Mesothelial cell of epicardium (in vitro differentiated cells): ENCODE results near the gene GLIS2. TPM values are rescaled to one million over a fixed set of nuclear protein-coding genes. Genes with fewer than 3 reads are reported as not detected.
A peak's percentile ranks its signal among the peaks of the same experiment; 100 is the strongest.

Experiments used
- DNase-seq, 2 experiments: peaks; one replicate each; pipeline ENCODE4 v3.0.0; 2021; ENCODE audit warnings: low spot score in 2 of 2; ENCODE audit not compliant: unreplicated experiment in 2 of 2
- H3K27ac Mint-ChIP-seq: 2 replicates; pipeline ENCODE4 v1.8.0; 2021; ENCODE audit warnings: mixed read lengths
- H3K27me3 Mint-ChIP-seq: 2 replicates; pipeline ENCODE4 v1.8.0; 2021; ENCODE audit warnings: low read depth, mixed read lengths
- H3K36me3 Mint-ChIP-seq: 2 replicates; pipeline ENCODE4 v1.8.0; 2021; ENCODE audit warnings: mixed read lengths
- H3K4me1 Mint-ChIP-seq: 2 replicates; pipeline ENCODE4 v1.8.0; 2021; ENCODE audit warnings: mixed read lengths
- H3K4me3 Mint-ChIP-seq: 2 replicates; pipeline ENCODE4 v1.8.0; 2021; ENCODE audit warnings: mild to moderate bottlenecking, moderate library complexity, mixed read lengths
- H3K9me3 Mint-ChIP-seq: 2 replicates; pipeline ENCODE4 v1.8.0; 2021; ENCODE audit warnings: mixed read lengths
- total RNA-seq: library from RNA; stranded (reverse); gene quantifications from 3 replicates; pipeline ENCODE4 v1.2.1, GENCODE V29; 2021
- TF ChIP-seq, protein P1 (sequence below): fragments of 200-600 bp; sonication (generic); IDR thresholded peaks from one replicate; pipeline ENCODE4 v1.5.0; 2021; ENCODE audit warnings: antibody characterized with exemption; ENCODE audit not compliant: unreplicated experiment

Gene GLIS2
- total RNA-seq, 1 donor from 2014 or later = 79.6 TPM

DNA sequence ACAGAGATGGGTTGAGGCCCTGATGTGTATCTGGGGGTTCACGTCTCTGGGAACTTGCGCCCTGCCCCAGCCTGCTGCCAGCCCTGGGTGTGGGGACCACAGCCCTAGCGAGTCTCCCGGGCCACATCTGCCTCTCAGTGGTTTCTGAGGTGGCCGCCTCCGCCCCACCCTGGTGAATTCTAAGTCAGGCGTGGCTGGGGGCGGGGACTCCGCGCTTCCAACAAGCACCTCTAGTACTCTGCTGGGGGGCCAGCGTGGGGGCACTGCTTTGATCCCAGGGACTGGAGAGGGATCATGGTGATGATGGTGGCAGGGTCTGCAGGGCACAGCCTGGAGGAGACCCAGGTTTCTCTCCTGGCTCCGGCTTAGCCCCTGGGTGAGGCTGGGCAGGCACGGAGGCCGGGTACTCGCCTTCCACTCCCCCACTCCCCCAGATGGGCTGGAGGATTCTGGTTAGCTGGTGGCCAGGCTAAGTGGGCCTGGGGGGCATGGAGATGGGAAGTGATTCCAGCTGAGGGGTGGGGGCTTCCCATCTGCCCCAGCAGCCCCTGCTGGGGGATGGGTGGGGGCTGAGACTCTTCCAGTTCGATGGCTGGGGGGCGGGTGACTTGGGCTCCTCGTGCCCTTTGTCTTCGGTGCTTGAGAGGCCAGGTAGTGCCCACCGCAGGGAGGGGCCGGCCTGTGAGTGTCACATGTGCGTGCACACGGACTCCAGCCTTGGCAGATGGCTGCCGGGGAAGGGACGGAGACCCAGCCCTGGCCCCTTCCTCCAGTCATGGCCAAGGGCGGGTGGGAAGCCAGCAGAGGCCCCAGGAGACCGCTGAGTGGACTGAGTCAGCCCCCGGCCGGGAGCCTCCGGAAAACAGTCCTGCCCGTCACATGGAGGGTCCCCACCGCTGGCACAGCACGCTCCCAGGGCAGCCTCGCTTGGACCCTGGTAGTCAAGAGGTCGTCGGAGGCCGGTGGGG lies 3.9 kb downstream of the GLIS2 start:
- Mint-ChIP-seq H3K4me1 (peaks cover 59% of the 10 kb centered on the region), H3K36me3 (no peaks in the 10 kb centered on the region), H3K27ac (peak overlapping the region; percentile 95), H3K9me3 (no peaks in the 10 kb centered on the region), H3K4me3 (peak overlapping the region; percentile 83), H3K27me3 (no peaks in the 10 kb centered on the region)
- DNase-seq = no peak
- TF ChIP-seq, protein P1, sequence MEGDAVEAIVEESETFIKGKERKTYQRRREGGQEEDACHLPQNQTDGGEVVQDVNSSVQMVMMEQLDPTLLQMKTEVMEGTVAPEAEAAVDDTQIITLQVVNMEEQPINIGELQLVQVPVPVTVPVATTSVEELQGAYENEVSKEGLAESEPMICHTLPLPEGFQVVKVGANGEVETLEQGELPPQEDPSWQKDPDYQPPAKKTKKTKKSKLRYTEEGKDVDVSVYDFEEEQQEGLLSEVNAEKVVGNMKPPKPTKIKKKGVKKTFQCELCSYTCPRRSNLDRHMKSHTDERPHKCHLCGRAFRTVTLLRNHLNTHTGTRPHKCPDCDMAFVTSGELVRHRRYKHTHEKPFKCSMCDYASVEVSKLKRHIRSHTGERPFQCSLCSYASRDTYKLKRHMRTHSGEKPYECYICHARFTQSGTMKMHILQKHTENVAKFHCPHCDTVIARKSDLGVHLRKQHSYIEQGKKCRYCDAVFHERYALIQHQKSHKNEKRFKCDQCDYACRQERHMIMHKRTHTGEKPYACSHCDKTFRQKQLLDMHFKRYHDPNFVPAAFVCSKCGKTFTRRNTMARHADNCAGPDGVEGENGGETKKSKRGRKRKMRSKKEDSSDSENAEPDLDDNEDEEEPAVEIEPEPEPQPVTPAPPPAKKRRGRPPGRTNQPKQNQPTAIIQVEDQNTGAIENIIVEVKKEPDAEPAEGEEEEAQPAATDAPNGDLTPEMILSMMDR = no peak

DNA sequence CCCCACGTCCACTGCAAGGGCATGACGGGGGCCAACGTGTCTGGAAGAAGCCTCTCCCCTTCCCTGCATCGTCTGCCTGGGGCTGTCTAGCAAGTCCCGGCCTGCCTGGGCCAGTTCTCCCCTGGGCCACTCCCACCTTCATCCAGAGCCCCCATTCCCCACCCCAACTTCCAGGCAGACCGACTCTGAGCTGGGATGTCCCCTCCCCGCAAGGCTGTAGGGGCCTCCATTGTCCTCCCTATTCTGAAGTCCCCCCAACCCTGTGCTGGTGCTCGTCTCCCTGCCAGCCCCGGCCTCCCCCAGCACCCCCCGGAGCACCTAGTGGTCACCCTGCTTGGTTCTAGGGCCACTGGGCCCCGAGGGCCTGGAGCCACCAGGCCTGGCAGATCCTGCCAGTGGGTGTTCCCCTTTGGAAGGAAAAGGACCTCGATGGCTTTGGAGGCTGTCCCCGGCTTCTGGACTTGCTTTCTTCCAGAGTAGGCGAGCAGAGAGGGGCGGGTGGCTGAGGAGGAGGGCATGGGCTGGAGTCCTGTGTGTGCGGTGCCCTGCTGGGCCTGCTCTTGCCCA lies 4.8 kb downstream of the GLIS2 start:
- Mint-ChIP-seq H3K9me3 (no peaks in the 10 kb centered on the region), H3K4me1 (peaks cover 62% of the 10 kb centered on the region), H3K27me3 (no peaks in the 10 kb centered on the region), H3K4me3 (peak overlapping the region; percentile 83), H3K27ac (peak overlapping the region; percentile 71), H3K36me3 (no peaks in the 10 kb centered on the region)
- TF ChIP-seq, protein P1 = no peak
- DNase-seq = no peak

DNA sequence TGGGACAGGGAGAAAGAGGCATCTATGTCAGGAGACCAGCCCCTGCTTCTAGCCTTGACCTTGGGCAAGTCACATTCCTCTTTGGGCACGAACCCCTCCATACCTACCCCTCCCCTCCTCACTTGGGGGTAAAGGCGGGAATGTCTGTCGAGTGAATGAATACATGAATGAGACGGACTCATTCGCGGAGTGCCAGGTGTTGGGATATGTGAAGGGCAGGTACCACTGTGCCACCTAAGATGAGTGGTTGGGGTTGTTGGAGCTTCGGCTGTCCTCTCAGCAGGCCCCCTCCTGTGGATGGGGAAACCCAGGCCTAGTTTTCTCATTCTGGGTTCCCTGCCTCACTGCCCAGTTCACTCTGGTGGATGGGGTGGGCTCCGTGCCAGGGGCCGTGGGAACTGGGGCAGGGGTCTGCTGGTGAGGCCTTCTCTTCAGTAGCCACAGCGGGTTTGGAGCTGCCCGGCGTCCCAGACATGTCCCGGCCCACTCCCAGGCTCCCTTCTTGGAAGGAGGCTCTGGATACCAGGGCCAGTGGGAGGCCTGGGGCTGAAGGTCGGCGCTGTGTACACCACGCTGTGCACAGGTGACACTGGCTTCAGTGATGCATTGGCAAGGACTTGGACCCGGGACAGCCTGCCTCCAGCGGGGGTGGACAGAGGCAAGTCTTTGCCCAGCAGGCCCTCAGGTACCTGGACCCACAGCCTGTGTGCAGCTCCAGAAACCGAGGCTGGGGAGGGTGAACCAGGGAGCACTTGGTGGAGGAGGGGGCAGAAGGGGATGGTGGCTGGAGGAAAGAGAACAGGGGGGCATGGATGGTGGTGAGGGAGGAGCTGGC lies 5.6 kb downstream of the GLIS2 start:
- no peaks in the 10 kb centered on the region for H3K36me3 Mint-ChIP-seq
- no peak overlapping the region for H3K4me3 Mint-ChIP-seq

DNA sequence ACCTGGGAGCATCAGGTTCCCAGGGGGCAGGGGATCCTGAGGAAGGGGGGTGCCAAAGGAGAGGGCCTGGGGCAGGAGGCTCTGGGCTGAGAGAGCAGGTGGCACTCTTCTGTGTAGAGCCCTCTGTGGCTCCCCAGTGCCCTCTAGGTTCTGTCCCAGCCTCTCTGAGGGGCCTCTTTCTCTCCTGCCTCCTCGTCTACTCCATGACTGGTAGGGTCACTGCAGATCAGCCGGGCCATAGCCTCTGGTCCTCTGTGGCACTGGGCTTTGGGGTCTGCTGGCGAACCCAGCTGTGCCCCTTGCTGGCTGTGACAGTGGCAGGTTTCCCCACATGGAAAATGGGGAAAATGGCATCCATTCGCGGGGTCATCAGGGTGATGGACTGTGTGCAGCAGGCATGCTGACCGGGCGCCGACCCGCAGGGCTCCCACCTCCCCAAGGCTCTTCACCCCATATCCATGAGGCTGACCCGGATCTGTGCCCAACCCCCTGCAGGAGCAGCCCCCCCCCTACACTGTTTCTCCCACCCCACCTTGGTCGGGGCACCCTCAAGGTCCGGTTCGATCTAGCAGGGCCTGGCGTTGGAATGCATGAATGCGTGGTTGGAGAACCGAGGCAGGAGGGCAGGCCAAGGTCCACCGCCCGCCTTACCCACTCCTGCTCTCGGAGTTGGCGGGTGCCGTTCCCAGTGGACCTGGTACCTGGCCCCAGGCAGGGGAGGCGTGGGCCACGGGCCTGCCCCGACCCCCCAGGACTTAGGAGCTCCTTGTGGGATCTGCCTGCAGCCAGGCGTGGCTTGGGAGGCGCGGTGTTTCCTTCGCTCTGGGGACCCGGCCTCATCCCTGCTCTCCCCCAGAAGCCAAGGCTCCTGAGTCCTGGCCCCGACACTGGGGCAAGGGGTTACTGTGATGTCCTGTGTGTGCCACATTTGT lies 6.5 kb downstream of the GLIS2 start:
- no peak for DNase-seq

More for the DNA sequence above, 5.6 kb downstream of the GLIS2 start:
- Mint-ChIP-seq H3K27me3 (no peaks in the 10 kb centered on the region), H3K9me3 (no peaks in the 10 kb centered on the region), H3K27ac (peak overlapping the region; percentile 71), H3K4me1 (peaks cover 62% of the 10 kb centered on the region)
- DNase-seq = no peak
- TF ChIP-seq, protein P1 = no peak

More for the DNA sequence above, 6.5 kb downstream of the GLIS2 start:
- Mint-ChIP-seq H3K4me3 (no peak overlapping the region), H3K36me3 (no peaks in the 10 kb centered on the region), H3K27ac (peak overlapping the region; percentile 71), H3K4me1 (peaks cover 60% of the 10 kb centered on the region), H3K27me3 (no peaks in the 10 kb centered on the region), H3K9me3 (no peaks in the 10 kb centered on the region)
- TF ChIP-seq, protein P1 = no peak
